Activated T-helper 17 cell treated with anti-CD3 and anti-CD28 coated beads, Interleukin-2, amount 50 U/mL, for 72 hours (primary cell): Measurements from ENCODE around the gene NFIA. TPM values are rescaled to one million over a fixed set of nuclear protein-coding genes. Genes with fewer than 3 reads are reported as not detected.

Experiments used
- ATAC-seq: fragments of 150-1000 bp; cut with Tn5 transposase; replicated peaks from 2 replicates; pipeline ENCODE4 v1.10.0; 2021; ENCODE audit warnings: mild to moderate bottlenecking, moderate library complexity
- H3K27ac Mint-ChIP-seq: one replicate; pipeline ENCODE4 v1.8.0; 2022; ENCODE audit warnings: mixed read lengths
- H3K27me3 Mint-ChIP-seq: one replicate; pipeline ENCODE4 v1.8.0; 2022; ENCODE audit warnings: mixed read lengths
- H3K36me3 Mint-ChIP-seq: one replicate; pipeline ENCODE4 v1.8.0; 2022; ENCODE audit warnings: low read depth, mild to moderate bottlenecking, mixed read lengths
- H3K4me1 Mint-ChIP-seq: one replicate; pipeline ENCODE4 v1.8.0; 2022; ENCODE audit warnings: mixed read lengths
- H3K4me3 Mint-ChIP-seq: one replicate; pipeline ENCODE4 v1.8.0; 2022; ENCODE audit warnings: mild to moderate bottlenecking, mixed read lengths
- H3K9me3 Mint-ChIP-seq: one replicate; pipeline ENCODE4 v1.8.0; 2022; ENCODE audit warnings: mixed read lengths
- total RNA-seq, 2 donors: library from RNA; stranded (reverse); gene quantifications; one replicate each; pipeline ENCODE4 v1.2.3, GENCODE V29; 2022

NFIA gene
- total RNA-seq, 2 donors from 2014 or later = 3.5 to 5.1 TPM

DNA sequence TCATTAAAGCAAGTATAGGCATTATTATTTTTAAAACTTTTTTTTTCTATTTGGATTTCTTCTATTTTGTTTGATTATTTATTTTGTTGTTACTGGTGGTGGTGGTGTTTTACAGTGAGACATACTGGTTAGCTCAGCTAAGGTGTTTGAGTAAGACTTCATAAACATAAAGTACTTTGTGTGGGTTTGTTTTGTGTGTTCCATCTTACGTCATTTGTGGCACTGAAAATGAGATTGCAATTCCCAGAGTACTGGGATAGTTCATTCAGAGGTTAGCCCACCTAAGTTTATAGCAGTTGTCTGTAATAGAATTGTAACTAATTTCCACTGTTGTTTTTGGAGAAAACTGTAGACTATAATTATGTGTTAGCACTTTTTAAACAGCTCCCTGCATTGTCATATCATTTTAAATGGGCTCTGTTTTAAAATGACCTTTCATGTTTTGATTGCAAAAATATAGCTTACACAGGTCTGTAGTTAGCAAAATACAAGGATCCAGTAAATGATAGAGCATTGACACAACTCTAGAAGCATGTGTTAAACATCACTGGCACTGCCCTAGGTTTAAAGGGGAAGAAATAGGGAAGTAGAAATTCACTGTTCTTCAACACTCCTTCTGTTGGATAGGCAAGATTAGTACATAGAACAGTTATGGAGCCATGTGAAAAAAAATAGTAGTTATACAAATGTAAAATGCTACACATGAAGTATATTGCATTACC lies 171.7 kb downstream of the NFIA start:
- Mint-ChIP-seq H3K9me3 (no peaks in the 10 kb centered on the region), H3K27ac (no peak overlapping the region), H3K4me3 (peak overlapping the region; percentile 47), H3K4me1 (peaks cover 12% of the 10 kb centered on the region), H3K27me3 (no peaks in the 10 kb centered on the region), H3K36me3 (no peaks in the 10 kb centered on the region)
- no peak for ATAC-seq

DNA sequence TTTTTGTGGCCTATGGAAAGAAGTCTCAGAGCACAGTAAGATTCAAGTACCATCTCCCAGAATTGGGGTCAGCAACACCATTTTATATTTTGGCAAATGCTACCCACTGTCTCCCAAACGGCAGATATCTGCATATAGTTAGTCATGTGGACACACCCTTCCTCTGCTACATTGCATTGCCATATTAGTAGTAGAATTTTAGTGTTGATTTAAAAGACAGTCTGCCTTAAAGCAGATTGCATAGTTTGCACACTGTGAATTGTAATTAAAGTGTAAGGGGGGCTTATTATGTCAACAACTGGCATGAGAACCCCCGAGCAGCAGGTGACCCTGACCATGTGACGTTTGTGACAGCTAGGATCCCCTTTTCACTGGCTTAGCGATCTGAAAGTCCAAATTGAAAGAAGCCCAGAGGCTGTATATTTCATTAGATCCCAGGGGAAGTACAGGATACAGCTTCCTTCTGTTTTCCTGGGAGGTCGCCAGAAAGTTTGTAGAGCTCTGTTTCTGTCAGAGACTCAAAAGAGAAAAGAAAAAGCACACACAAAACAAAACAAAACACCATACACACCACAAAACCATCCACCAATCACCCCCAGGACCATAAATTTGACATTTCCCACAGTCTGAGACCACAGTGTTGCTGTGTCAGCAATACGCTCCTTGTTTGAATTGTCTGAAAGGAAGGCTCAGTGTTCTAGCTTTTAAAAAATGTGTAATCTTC lies 172.4 kb downstream of the NFIA start:
- no peak for ATAC-seq

DNA sequence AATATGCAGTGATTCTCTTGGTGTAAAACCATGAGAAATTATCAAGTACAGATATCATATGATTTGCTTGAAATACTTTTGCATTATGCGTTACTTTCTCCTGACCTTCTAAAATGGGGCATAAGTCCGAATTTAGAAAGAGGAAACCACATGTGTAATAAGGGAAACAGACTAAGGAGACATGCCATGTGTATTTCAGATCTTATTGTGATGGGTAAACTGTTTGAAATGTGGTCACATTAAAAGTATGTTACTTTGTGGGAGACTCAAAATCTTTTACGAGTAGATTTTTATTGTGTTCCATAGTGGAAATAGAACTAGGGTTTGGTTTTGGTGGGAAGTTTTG lies 173.0 kb downstream of the NFIA start:
- Mint-ChIP-seq H3K27me3 (no peaks in the 10 kb centered on the region), H3K27ac (peak overlapping the region; percentile 23), H3K4me1 (peaks cover 12% of the 10 kb centered on the region), H3K4me3 (peak overlapping the region; percentile 47), H3K9me3 (no peaks in the 10 kb centered on the region), H3K36me3 (no peaks in the 10 kb centered on the region)
- no peak for ATAC-seq

More for the DNA sequence above, 172.4 kb downstream of the NFIA start:
- H3K4me1 Mint-ChIP-seq = peaks cover 12% of the 10 kb centered on the region
- no peaks in the 10 kb centered on the region for H3K27me3 Mint-ChIP-seq
- H3K9me3 Mint-ChIP-seq = no peaks in the 10 kb centered on the region
- peak overlapping the region; percentile 47 for H3K4me3 Mint-ChIP-seq
- H3K27ac Mint-ChIP-seq = peak overlapping the region; percentile 23
- H3K36me3 Mint-ChIP-seq = no peaks in the 10 kb centered on the region

DNA sequence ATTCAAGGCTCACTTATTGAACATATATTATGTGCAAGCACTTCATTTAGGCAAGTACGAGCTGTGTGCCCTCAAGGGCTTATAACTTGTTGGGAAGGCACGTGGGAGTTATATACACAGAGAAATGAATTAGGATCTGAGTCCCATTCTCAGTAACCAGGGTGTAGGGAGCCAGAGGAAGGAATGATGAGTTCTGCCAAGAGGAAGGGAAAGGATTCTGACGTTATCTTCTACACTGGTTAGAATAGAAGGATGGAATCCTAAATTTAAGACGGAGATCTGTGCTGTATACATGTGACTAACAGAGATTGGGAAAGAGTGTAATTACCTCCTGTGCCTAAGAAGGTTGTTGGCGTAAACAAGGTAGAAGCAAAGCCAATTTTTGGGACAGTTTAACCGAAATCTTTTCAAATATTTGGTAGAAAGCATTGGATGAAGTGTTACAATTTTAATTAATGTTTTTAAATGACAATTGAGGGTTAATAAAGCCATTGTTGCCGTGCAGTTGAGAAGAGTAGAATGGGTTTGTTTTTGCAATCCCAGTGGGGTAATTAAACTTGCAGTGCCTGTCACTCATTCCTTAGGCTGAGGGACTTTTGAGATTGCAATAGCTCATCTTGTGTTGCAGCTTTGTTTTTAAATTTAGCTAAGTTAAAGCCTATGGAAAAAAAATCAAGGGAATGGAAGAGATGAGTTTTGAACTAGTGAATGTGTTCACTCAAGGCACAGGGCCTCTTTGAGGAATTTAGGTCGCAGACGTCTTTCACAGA lies 177.2 kb downstream of the NFIA start:
- Mint-ChIP-seq H3K27me3 (peaks cover under 1% of the 10 kb centered on the region), H3K4me1 (peaks cover 12% of the 10 kb centered on the region), H3K27ac (no peak overlapping the region), H3K9me3 (no peaks in the 10 kb centered on the region), H3K36me3 (no peaks in the 10 kb centered on the region), H3K4me3 (no peak overlapping the region)
- ATAC-seq = no peak

DNA sequence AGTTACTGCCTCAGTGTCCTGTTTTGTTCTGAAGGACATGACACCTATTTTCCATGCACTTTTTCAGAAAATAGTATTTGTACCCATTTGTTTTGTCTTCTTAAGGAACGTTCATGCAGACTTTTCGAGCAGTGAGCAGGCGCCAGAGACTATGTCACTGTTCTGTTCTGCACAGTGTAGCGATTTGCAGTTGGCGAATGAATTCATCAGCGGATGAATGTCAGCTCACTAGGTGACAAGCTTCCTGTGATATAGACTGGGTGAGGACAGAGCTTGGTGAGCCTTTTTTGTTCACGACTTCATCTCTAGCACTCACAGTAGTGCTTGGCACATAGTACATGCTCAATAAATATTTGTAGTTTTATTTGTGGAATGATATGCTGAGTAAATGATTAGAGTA lies 177.8 kb downstream of the NFIA start:
- Mint-ChIP-seq H3K9me3 (no peaks in the 10 kb centered on the region), H3K27me3 (peaks cover 3% of the 10 kb centered on the region), H3K27ac (no peak overlapping the region), H3K4me3 (no peak overlapping the region), H3K36me3 (no peaks in the 10 kb centered on the region), H3K4me1 (peaks cover 7% of the 10 kb centered on the region)
- no peak for ATAC-seq

DNA sequence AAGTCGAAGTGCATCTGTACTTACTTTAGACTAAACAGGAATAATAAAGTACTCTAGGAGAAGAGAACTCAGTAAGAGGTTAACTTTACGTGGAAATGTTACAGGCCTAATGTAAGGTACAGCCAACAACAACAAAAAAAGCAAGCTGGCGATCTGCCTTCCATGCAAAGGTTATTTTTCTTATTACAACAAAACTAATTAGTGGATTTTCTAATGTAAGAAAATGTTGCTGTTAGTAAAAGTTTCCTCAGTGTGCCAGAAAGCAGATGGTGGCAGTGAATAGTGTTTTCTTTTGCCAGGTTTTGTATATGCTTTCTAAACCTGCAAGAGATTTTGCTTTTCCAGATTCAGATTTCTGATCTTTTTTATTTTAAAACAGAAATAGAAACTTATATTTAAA lies 179.2 kb downstream of the NFIA start:
- no peaks in the 10 kb centered on the region for H3K4me1 Mint-ChIP-seq
- H3K36me3 Mint-ChIP-seq = no peaks in the 10 kb centered on the region
- H3K9me3 Mint-ChIP-seq = no peaks in the 10 kb centered on the region
- H3K4me3 Mint-ChIP-seq = no peak overlapping the region
- peaks cover 3% of the 10 kb centered on the region for H3K27me3 Mint-ChIP-seq
- ATAC-seq = no peak
- no peak overlapping the region for H3K27ac Mint-ChIP-seq

DNA sequence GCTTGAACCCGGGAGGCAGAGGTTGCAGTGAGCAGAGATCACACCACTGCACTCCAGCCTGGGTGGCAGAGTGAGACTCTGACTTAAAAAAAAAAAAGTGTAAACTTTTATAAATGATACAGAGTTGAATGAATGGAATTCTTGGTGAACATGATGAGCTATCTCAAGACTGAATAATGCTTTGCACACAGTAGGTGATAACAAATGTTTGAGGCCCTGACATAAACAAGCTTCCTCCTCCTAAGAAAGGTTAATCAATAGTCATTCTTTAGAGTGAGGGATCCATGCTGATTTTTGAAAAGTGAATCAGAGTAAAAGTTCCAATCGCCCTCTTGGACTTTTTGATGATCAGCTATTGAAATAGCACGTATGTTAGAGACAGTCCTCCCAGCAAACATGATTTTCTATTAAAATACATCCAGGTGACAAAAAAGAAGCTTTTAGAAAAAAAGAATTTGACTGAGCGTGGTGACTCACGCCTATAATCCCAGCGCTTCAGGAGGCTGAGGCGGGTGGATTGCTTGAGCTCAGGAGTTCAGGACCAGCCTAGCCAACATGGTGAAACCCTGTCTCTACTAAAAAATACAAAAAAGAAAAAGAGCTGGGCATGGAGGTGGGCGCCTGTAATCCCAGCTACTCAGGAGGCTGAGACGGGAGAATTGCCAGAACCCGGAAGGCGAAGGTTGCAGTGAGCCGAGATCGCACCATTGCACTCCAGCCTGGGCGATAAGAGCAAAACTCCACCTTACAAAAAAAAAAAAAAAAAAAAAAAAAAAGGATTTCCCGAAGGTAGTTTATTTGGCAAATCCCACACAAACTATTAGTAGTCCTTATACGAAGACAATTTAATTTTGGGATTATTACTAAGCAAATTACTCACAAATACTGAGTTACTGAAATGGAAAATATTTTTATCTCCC lies 181.8 kb downstream of the NFIA start:
- Mint-ChIP-seq H3K4me3 (no peak overlapping the region), H3K4me1 (no peaks in the 10 kb centered on the region), H3K9me3 (no peaks in the 10 kb centered on the region), H3K27me3 (peaks cover 3% of the 10 kb centered on the region), H3K36me3 (no peaks in the 10 kb centered on the region), H3K27ac (no peak overlapping the region)
- ATAC-seq = no peak

DNA sequence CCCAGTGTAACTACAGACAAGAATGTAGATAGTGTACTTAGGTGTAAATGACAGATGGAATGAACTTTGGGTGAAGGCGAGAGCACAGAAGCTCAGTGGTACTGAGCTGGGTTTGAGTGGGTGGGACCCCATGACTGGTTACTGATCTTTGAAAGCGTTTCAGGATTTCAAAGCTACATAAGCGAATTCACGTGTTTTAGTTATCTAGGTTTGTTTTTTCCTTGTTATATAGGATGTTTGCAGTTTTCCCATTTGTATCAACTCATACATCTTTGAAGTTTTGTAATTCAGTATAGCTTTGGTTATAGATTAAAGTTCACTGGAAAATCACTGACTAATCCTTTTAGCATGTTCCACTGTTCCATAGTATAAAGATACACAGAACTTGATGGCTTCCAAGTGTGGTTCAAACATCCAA lies 182.5 kb downstream of the NFIA start:
- Mint-ChIP-seq H3K4me3 (no peak overlapping the region), H3K27me3 (peaks cover 3% of the 10 kb centered on the region), H3K9me3 (no peaks in the 10 kb centered on the region), H3K36me3 (no peaks in the 10 kb centered on the region), H3K27ac (no peak overlapping the region), H3K4me1 (peaks cover 5% of the 10 kb centered on the region)
- ATAC-seq = no peak

DNA sequence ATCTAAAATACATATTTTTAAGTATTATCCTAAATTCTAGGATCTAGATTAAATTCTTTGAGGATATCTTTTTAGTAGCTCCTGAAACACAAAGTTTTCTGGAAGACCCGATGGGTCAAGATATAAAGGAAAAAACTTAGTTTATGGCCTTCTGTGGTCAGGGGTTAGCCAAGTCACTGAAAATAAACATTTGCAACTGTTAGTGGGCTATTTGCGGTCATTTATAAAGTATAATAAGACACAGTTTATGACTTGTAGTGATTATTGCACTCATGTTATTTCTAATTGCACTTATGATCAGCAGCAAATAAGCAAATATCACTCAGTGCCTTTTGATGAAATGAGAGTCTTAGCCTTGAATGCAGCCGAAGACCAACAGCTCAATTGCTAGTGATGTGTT lies 183.3 kb downstream of the NFIA start:
- no peak overlapping the region for H3K4me3 Mint-ChIP-seq
- H3K4me1 Mint-ChIP-seq = peaks cover 13% of the 10 kb centered on the region
- H3K9me3 Mint-ChIP-seq = no peaks in the 10 kb centered on the region
- no peaks in the 10 kb centered on the region for H3K36me3 Mint-ChIP-seq
- no peak overlapping the region for H3K27ac Mint-ChIP-seq
- peaks cover 3% of the 10 kb centered on the region for H3K27me3 Mint-ChIP-seq
- ATAC-seq = no peak

DNA sequence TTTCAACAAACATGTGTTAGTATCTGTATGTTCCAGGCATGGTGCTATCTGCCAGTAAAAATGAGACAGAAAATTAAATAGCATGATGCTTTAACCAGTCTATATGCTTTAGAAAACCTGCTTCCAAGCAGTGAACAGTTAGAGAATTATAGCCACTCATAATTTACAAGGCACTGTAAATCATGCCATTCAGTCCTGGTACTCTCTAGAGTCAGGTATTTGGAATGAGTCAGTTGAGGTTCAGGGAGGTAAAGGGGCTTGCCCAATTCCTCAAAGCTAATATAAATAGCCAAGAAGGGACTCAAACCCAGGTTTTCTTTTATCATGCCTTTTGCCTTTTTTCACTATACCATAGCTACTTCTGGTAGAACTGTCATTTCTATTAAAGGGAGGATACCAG lies 184.4 kb downstream of the NFIA start:
- H3K4me1 Mint-ChIP-seq = peaks cover 22% of the 10 kb centered on the region
- no peak for ATAC-seq
- peaks cover 3% of the 10 kb centered on the region for H3K27me3 Mint-ChIP-seq
- H3K27ac Mint-ChIP-seq = no peak overlapping the region
- no peaks in the 10 kb centered on the region for H3K9me3 Mint-ChIP-seq
- H3K4me3 Mint-ChIP-seq = no peak overlapping the region
- H3K36me3 Mint-ChIP-seq = no peaks in the 10 kb centered on the region

DNA sequence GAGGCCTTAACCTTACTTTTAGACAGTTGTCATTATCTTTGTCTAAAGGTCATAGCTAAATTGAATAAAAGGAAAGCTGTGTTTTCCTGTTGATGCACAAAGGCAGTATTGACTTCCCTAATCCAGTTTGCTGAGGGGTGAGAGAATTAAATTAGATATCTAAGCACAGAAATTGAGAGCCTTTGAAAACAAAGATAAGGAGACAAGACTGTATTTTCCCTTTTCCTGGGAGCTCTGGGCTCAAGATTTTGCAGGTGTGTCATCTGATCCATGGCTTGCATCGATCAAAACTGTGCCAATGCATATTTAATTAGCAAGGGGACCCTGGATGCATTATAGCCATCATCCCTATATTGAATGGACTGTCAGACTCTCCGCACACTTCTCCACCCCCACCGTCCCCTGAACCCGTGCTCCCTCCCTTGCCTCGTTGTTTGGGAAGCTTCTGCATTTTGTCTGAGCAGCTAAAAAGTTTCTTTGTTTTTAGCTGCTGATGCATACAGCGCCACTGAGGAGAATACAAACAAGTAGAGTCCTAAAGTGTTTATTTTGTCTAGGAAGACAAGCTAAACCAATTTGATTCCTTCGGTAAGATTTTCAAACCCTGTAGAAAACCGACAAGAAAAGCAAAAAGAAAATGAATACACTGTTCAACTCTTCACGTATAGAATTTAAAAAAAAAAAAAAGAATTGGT lies 186.3 kb downstream of the NFIA start:
- H3K27me3 Mint-ChIP-seq = peaks cover 3% of the 10 kb centered on the region
- H3K4me1 Mint-ChIP-seq = peaks cover 22% of the 10 kb centered on the region
- no peak for ATAC-seq
- no peaks in the 10 kb centered on the region for H3K9me3 Mint-ChIP-seq
- H3K27ac Mint-ChIP-seq = peak overlapping the region; percentile 88
- H3K4me3 Mint-ChIP-seq = no peak overlapping the region
- no peaks in the 10 kb centered on the region for H3K36me3 Mint-ChIP-seq

DNA sequence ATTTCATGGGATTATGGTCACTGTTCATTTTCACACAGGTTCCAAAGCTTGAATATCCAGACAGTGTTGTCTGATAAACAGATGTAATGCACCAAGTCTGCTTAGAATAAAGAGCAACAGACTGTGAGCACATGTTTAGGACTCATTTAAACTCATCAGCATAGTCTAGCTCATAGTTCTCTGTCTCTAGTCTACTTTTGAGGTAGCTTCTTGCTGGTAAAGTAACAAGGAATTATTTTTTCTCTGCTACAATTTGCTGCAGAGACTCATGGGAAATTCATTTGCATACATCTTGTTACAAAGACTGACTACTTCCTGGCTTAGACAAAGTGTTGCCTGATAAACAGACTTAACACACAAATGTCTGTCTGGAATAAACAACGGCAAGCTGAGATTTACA lies 187.2 kb downstream of the NFIA start:
- H3K9me3 Mint-ChIP-seq = no peaks in the 10 kb centered on the region
- H3K4me1 Mint-ChIP-seq = peaks cover 22% of the 10 kb centered on the region
- ATAC-seq = no peak
- peak overlapping the region; percentile 49 for H3K4me3 Mint-ChIP-seq
- H3K27me3 Mint-ChIP-seq = peaks cover 3% of the 10 kb centered on the region
- H3K36me3 Mint-ChIP-seq = no peaks in the 10 kb centered on the region
- peak overlapping the region; percentile 88 for H3K27ac Mint-ChIP-seq

DNA sequence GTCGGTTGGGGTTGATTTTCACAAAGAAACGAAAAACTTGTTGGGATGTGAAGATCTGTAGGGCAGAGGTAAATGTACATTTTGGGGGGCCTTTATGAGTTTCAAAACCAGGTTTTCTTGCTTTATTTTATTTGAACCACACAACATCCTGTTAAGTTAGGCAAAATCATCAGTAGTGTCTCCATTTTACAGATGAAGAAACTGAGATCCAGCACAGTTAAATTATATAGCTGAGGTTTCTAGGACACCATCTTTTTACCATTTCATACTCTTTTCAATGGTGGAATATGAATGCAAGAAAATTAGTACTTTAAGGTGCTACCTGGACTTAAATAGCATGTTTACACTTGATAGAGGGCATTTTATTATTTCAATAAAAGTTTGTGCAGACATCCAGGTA lies 187.7 kb downstream of the NFIA start:
- ATAC-seq = no peak
- Mint-ChIP-seq H3K9me3 (no peaks in the 10 kb centered on the region), H3K27me3 (no peaks in the 10 kb centered on the region), H3K4me1 (peaks cover 22% of the 10 kb centered on the region), H3K27ac (peak overlapping the region; percentile 88), H3K4me3 (peak overlapping the region; percentile 49), H3K36me3 (no peaks in the 10 kb centered on the region)
